ENCODE data around the gene LRCH1.

Gene LRCH1

GRCh38 chr13:46662690-46663089, 109.7 kb downstream of the LRCH1 start:
- in situ Hi-C loops (cut with MboI; ENCODE audit: low sequenced_read_pairs): no loop called here

GRCh38 chr13:46663206-46664037, 110.5 kb downstream of the LRCH1 start:
- in situ Hi-C loops (cut with MboI; ENCODE audit: low sequenced_read_pairs): no loop called here

- in situ Hi-C loops (cut with MboI; ENCODE audit: low sequenced_read_pairs): no loop called here
Measured at GRCh38 chr13:46664195-46664594, 111.2 kb downstream of the LRCH1 start.

GRCh38 chr13:46665248-46665632, 112.3 kb downstream of the LRCH1 start:
- in situ Hi-C loops (cut with MboI; ENCODE audit: low sequenced_read_pairs): no loop called here

GRCh38 chr13:46665633-46666482, 112.9 kb downstream of the LRCH1 start:
- in situ Hi-C loops (cut with MboI; ENCODE audit: low sequenced_read_pairs): no loop called here

GRCh38 chr13:46666727-46667456, 113.9 kb downstream of the LRCH1 start:
- in situ Hi-C loops (cut with MboI; ENCODE audit: low sequenced_read_pairs): no loop called here

GRCh38 chr13:46667687-46668281, 114.8 kb downstream of the LRCH1 start:
- in situ Hi-C loops (cut with MboI; ENCODE audit: low sequenced_read_pairs): no loop called here

GRCh38 chr13:46668302-46668720, 115.3 kb downstream of the LRCH1 start:
- in situ Hi-C loops (cut with MboI; ENCODE audit: low sequenced_read_pairs): no loop called here

- in situ Hi-C loops (cut with MboI; ENCODE audit: low sequenced_read_pairs): no loop called here
Measured at GRCh38 chr13:46668931-46669525, 116.1 kb downstream of the LRCH1 start.

GRCh38 chr13:46672338-46673090, 119.5 kb downstream of the LRCH1 start:
- in situ Hi-C loops (cut with MboI; ENCODE audit: low sequenced_read_pairs): no loop called here

GRCh38 chr13:46675016-46675415, 122.0 kb downstream of the LRCH1 start:
- in situ Hi-C loops (cut with MboI; ENCODE audit: low sequenced_read_pairs): no loop called here

- in situ Hi-C loops (cut with MboI; ENCODE audit: low sequenced_read_pairs): no loop called here
Measured at GRCh38 chr13:46676378-46676725, 123.4 kb downstream of the LRCH1 start.

- in situ Hi-C loops (cut with MboI; ENCODE audit: low sequenced_read_pairs): no loop called here
Measured at GRCh38 chr13:46679369-46680120, 126.6 kb downstream of the LRCH1 start.

GRCh38 chr13:46682015-46682414, 129.0 kb downstream of the LRCH1 start:
- in situ Hi-C loops (cut with MboI; ENCODE audit: low sequenced_read_pairs): no loop called here

GRCh38 chr13:46682707-46683106, 129.7 kb downstream of the LRCH1 start:
- in situ Hi-C loops (cut with MboI; ENCODE audit: low sequenced_read_pairs): no loop called here

GRCh38 chr13:46683676-46684260, 130.8 kb downstream of the LRCH1 start:
- in situ Hi-C loops (cut with MboI; ENCODE audit: low sequenced_read_pairs): no loop called here

- in situ Hi-C loops (cut with MboI; ENCODE audit: low sequenced_read_pairs): no loop called here
Measured at GRCh38 chr13:46684287-46685001, 131.5 kb downstream of the LRCH1 start.

All from HL-60/S4 (cell line).